Lower leg skin (tissue), 4 donors: ENCODE data around the gene ULK2. TPM values are rescaled to one million over a fixed set of nuclear protein-coding genes. Genes with fewer than 3 reads are reported as not detected.
"Not testable (repeated sequence)": the region's sequence is repeated elsewhere in the genome, so short reads cannot be mapped to it uniquely, and the experiment has no call there.

ENCODE experiments used
- DNase-seq, 2 donors: peaks; one replicate each; pipeline ENCODE4 v3.0.0-alpha.2; 2019; ENCODE audit warnings: low spot score in 2 of 2
- H3K4me3 ChIP-seq: fragments of 200-600 bp; sonication (generic); 2 replicates; pipeline ENCODE4 v1.5.1; 2017; ENCODE audit warnings: mild to moderate bottlenecking, low read depth; ENCODE audit not compliant: poor library complexity, severe bottlenecking
- POLR2A ChIP-seq, 2 donors: fragments of 450-650 bp; IDR thresholded peaks; one replicate each; pipeline ENCODE4 v1.6.1; 2016 to 2017; ENCODE audit warnings: antibody characterized with exemption in 2 of 2, mild to moderate bottlenecking in 1 of 2, moderate library complexity in 1 of 2
- WGBS, 2 donors: methylation state at CpG; one replicate each; pipeline ENCODE4 v1.1.5; 2018; 5-methylcytosine and 5-hydroxymethylcytosine counted together
- intact Hi-C: fragments of 100-400 bp; cut with DNase I; formaldehyde crosslinking; loops from one replicate; pipeline ENCODE4 v1.15.0; 2023; ENCODE audit warnings: low total_unique reads
- total RNA-seq, 4 donors: library from RNA; depleted of rRNA; stranded (reverse); fragments of >200 nt; gene quantifications; one replicate each; pipeline ENCODE4 v1.1.0, GENCODE V29; 2016
- TF ChIP-seq, protein P1 (sequence below), 3 donors: fragments of 450-650 bp; IDR thresholded peaks; one replicate each; pipeline ENCODE4 v1.5.1; 2016; ENCODE audit warnings: antibody characterized with exemption in 3 of 3, mild to moderate bottlenecking in 3 of 3, moderate library complexity in 2 of 3

ULK2 gene
- total RNA-seq, 4 donors from 2014 or later, result 10.0 to 24.8 (median 19.7) TPM

DNA sequence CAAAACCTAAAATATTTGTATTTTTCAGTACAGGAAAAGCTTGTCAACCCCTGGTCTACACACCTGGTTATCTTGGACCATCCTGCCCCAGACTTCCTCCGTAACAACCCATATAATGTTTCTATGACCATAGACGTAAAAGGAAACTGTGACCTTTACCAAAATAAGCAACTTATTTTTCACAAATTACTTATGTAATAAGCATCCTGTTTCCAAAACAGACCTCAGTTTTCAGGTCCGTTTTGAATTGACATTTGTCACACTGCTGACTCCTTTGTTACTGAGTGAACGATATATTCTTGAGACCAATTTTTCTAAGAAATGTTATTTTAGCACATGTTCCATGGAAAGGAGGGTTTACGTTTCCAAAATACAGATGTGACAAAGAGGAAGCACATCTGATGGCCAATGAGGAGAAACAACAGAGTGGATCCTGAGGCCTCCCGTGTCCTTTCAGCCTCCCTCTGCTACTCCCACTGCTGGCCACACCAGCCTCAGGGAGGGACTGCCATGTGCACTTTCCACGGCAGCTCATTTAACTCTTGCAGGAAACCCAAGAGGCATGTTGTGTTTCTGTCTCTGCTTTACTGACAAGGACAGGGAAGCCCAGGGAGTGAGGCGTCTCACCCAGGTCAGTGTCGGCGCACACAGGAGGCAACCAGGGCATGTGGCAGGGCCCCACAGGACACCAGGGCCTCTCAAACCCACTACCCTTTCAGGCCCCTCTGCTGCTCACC lies 99.5 kb downstream of the ULK2 start:
- no peak for TF ChIP-seq POLR2A (IDR thresholded peaks at IDR 0.05)
- no peak overlapping the region for H3K4me3 ChIP-seq
- 61 to 66% methylated on average over 10 of the region's 10 CpGs for WGBS, 2 donors
- DNase-seq, result no peak
- intact Hi-C loops, result loop anchor here (5.0 kb wide), 1 partner anchor 251 kb away; no protein-coding TSS in a partner anchor

DNA sequence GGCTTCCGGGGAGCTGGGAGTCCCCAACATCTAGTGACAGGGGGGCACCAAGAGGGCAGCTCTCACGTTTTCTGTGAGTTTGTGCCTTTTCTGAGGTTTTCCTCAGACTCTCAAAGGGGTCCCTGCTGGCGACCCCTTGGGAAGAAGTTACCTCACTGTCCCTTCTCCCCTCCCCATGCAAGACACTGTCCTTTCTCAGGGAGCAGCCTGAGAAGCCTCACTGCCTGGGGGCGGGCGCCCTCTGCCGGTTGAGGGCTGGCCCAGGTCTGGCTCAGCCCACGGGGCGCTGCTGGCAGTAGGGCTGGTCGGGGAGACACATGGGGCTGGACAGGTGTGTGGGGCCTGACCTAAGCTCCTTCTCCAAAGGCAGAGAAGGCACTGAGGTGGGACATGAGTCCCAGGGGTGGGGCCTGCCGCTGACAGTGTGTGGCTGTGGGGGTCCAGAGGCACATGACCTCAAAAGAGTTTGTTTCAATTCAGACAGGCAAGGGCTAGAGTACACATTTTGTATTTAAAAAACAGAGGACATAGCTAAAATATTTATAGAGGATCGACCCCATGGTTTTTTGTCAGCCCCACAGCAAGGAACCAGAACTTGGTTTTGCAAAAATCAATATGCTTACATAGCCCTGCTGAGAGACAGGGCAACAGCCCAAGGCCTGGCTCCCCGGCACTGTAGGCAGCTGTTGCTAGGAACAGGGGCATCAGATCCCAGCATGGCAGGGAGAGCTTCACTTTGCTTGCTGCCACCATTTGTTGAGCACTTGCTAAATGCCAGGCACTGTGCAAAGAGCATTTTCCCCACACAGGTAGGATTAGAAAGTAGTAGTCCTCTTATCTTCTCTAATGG lies 101.1 kb downstream of the ULK2 start:
- WGBS, 2 donors, result 16 to 21% methylated on average over 12 of the region's 12 CpGs

DNA sequence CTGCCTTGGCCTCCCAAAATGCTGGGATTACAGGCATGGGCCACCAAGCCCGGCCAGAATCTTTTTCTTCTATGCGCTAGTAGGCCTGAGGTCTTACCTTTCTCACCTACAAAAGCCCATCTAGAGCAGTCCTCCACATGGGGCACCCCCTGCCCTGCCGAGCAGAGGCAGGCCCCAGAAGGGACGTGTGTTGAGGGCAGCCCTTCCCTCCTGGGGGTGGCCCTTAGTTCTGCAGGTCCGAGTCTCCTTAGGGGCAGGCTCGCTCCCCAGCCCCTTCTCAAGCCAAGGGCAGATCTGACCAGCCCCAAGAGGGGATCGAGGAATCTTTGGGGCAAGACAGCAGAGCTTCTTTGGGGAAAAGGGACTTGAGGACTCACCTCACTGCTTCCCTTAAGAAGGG lies 101.7 kb downstream of the ULK2 start:
- no peak for DNase-seq
- WGBS, 2 donors, result 72 to 75% methylated on average over 6 to 7 of the region's 7 CpGs
- H3K4me3 ChIP-seq, result no peak overlapping the region
- intact Hi-C loops, result loop anchor here (5.0 kb wide), 1 partner anchor 249 kb away; no protein-coding TSS in a partner anchor
- no peak for TF ChIP-seq POLR2A (IDR thresholded peaks at IDR 0.05)
- TF ChIP-seq, protein P1, sequence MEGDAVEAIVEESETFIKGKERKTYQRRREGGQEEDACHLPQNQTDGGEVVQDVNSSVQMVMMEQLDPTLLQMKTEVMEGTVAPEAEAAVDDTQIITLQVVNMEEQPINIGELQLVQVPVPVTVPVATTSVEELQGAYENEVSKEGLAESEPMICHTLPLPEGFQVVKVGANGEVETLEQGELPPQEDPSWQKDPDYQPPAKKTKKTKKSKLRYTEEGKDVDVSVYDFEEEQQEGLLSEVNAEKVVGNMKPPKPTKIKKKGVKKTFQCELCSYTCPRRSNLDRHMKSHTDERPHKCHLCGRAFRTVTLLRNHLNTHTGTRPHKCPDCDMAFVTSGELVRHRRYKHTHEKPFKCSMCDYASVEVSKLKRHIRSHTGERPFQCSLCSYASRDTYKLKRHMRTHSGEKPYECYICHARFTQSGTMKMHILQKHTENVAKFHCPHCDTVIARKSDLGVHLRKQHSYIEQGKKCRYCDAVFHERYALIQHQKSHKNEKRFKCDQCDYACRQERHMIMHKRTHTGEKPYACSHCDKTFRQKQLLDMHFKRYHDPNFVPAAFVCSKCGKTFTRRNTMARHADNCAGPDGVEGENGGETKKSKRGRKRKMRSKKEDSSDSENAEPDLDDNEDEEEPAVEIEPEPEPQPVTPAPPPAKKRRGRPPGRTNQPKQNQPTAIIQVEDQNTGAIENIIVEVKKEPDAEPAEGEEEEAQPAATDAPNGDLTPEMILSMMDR (IDR thresholded peaks at IDR 0.05), result no peak

More for the DNA sequence above, 101.1 kb downstream of the ULK2 start:
- TF ChIP-seq POLR2A (IDR thresholded peaks at IDR 0.05), result no peak
- TF ChIP-seq, protein P1 (IDR thresholded peaks at IDR 0.05), result peak in 1 of 3 donors; percentile 60
- no peak overlapping the region for H3K4me3 ChIP-seq
- intact Hi-C loops, result loop anchor here (5.0 kb wide), 1 partner anchor 249 kb away; no protein-coding TSS in a partner anchor
- peak; percentile 62 to 93 for DNase-seq

DNA sequence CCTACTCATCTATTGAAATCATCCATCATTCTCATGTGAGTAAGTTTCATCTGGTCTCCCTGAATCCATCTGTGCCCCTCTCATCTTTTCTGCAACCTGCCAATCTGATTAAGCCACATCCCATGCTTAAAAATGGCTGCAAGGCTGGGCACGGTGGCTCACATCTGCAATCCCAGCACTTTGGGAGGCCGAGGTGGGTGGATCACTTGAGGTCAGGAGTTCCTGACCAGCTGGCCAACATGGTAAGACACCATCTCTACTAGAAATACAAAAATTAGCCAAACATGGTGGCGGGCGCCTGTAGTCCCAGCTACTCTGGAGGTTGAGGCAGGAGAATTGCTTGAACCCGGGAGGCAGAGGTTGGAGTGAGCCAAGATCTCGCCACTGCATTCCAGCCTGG lies 103.7 kb downstream of the ULK2 start:
- peak in 1 of 2 donors; percentile 48 for DNase-seq
- intact Hi-C loops, H3K4me3 ChIP-seq: not testable (repeated sequence)
- 89 to 96% methylated on average over 6 of the region's 6 CpGs for WGBS, 2 donors

DNA sequence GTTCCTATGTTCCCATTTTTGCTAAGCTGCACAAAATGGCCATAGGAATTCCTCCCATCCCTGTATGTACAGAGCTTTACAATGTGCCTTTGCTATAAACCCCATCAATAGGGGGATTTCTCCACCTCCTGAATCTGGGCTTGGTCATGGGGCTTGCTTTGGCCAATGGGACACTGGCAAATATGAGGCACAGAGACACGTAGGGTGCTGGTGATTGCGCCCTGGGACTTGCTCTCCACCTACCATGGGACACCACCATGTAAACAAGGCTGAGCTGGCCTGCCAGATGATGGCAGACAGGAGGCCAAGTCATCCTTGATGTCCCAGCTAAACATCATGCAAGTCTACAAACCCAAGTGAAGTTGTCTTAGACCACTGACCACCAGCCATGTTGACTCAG lies 104.3 kb downstream of the ULK2 start:
- no peak for TF ChIP-seq POLR2A (IDR thresholded peaks at IDR 0.05)
- TF ChIP-seq, protein P1 (IDR thresholded peaks at IDR 0.05), result no peak
- 80 to 95% methylated on average over 2 of the region's 2 CpGs for WGBS, 2 donors

DNA sequence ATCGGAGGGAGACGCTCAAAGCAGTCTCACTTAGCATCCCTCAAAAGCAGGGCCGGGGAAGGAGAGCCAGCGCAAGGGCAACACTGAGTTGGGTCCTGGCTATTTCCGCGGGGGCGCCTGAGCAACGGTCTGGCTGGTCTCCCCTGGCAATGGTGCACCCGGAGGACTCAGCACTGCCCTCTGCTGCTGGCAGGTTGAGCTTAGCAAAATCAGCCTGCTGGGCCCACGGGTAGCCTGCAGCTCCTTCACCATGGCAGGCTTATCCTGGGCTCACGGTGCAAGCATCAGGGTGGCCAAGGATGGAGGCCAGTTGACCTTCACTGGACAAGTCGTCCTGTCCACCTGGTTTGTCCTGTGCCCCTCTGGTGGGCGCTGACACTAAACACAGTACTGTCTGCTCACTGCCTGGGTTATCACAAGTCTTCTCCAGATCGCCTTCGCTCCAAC lies 105.2 kb downstream of the ULK2 start:
- no peak overlapping the region for H3K4me3 ChIP-seq
- DNase-seq, result peak in 1 of 2 donors; percentile 90
- no peak for TF ChIP-seq POLR2A (IDR thresholded peaks at IDR 0.05)
- TF ChIP-seq, protein P1 (IDR thresholded peaks at IDR 0.05), result peak in 1 of 3 donors; percentile 39
- 32 to 34% methylated on average over 15 of the region's 15 CpGs for WGBS, 2 donors
- intact Hi-C loops, result no loop called here

More for the DNA sequence above, 104.3 kb downstream of the ULK2 start:
- intact Hi-C loops, result no loop called here
- H3K4me3 ChIP-seq, result no peak overlapping the region
- peak in 1 of 2 donors; percentile 53 for DNase-seq
